OCI-LY3 (cell line): ENCODE data around the gene DOCK8.

Experiments used
- H2AFZ ChIP-seq: fragments of 200-600, 300-600 bp; shearing (Covaris generic); 2 replicates; pipeline ENCODE4 v1.6.0; 2014; ENCODE audit warnings: antibody characterized with exemption, low read depth, low read length
- H3K27ac ChIP-seq: fragments of 200-600, 300-600 bp; sonication (generic); 2 replicates; pipeline ENCODE4 v1.5.1; 2014; ENCODE audit warnings: mild to moderate bottlenecking, low read length, moderate library complexity, mixed read lengths
- H3K27me3 ChIP-seq: fragments of 200-600, 300-600 bp; sonication (generic); 2 replicates; pipeline ENCODE4 v1.6.1; 2014; ENCODE audit warnings: low read depth, low read length, mixed read lengths
- H3K36me3 ChIP-seq: fragments of 200-600, 300-600 bp; sonication (generic); replicated peaks from 2 replicates; pipeline ENCODE3; 2014; ENCODE audit warnings: low read depth, low read length, mixed read lengths
- H3K4me1 ChIP-seq: fragments of 300-600, 200-600 bp; sonication (generic); 2 replicates; pipeline ENCODE4 v1.6.1; 2014; ENCODE audit warnings: low read length, mixed read lengths
- H3K4me2 ChIP-seq: fragments of 200-600, 300-600 bp; sonication (generic); 2 replicates; pipeline ENCODE4 v1.6.1; 2014; ENCODE audit warnings: low read length, mixed read lengths
- H3K4me3 ChIP-seq: fragments of 300-600, 200-600 bp; sonication (generic); 2 replicates; pipeline ENCODE4 v1.5.1; 2014; ENCODE audit warnings: antibody characterized with exemption, mild to moderate bottlenecking, low read length, moderate library complexity
- H3K79me2 ChIP-seq: fragments of 300-600, 200-600 bp; shearing (Covaris generic); 2 replicates; pipeline ENCODE4 v1.6.1; 2014; ENCODE audit warnings: mild to moderate bottlenecking, low read length, mixed read lengths
- H3K9ac ChIP-seq: fragments of 300-600, 200-600 bp; shearing (Covaris generic); 2 replicates; pipeline ENCODE4 v1.6.0; 2014; ENCODE audit warnings: mild to moderate bottlenecking, low read length, moderate library complexity
- H3K9me3 ChIP-seq: fragments of 200-600, 300-600 bp; shearing (Covaris generic); 2 replicates; pipeline ENCODE4 v1.6.1; 2014; ENCODE audit warnings: low read length, mixed read lengths; ENCODE audit not compliant: insufficient read depth
- H4K20me1 ChIP-seq: fragments of 200-600, 300-600 bp; sonication (generic); 2 replicates; pipeline ENCODE4 v1.6.1; 2016; ENCODE audit warnings: low read length, mixed read lengths; ENCODE audit not compliant: insufficient read depth
- EZH2phosphoT487 ChIP-seq: fragments of 200-600 bp; shearing (Covaris generic); IDR thresholded peaks from 2 replicates; pipeline ENCODE4 v1.6.1; 2018; ENCODE audit warnings: antibody characterized with exemption, mixed run types, low read depth
- TF ChIP-seq, protein P1 (sequence below): fragments of 200-600, 300-600 bp; sonication (generic); IDR thresholded peaks from 2 replicates; pipeline ENCODE4 v1.5.1; 2014; ENCODE audit warnings: antibody characterized with exemption, low read length, low read depth

DOCK8 gene

GRCh38 chr9:444528-444927, 229.9 kb downstream of the DOCK8 start:
- no peak overlapping the region for H3K4me3 ChIP-seq
- H3K27ac ChIP-seq: no peak overlapping the region
- H3K9me3 ChIP-seq: no peaks in the 10 kb centered on the region
- no peaks in the 10 kb centered on the region for H4K20me1 ChIP-seq
- H3K27me3 ChIP-seq: no peaks in the 10 kb centered on the region
- TF ChIP-seq EZH2phosphoT487: no peak
- TF ChIP-seq, protein P1, sequence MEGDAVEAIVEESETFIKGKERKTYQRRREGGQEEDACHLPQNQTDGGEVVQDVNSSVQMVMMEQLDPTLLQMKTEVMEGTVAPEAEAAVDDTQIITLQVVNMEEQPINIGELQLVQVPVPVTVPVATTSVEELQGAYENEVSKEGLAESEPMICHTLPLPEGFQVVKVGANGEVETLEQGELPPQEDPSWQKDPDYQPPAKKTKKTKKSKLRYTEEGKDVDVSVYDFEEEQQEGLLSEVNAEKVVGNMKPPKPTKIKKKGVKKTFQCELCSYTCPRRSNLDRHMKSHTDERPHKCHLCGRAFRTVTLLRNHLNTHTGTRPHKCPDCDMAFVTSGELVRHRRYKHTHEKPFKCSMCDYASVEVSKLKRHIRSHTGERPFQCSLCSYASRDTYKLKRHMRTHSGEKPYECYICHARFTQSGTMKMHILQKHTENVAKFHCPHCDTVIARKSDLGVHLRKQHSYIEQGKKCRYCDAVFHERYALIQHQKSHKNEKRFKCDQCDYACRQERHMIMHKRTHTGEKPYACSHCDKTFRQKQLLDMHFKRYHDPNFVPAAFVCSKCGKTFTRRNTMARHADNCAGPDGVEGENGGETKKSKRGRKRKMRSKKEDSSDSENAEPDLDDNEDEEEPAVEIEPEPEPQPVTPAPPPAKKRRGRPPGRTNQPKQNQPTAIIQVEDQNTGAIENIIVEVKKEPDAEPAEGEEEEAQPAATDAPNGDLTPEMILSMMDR: no peak
- H3K4me1 ChIP-seq: no peaks in the 10 kb centered on the region
- no peak overlapping the region for H3K9ac ChIP-seq
- H3K4me2 ChIP-seq: no peak overlapping the region
- H3K36me3 ChIP-seq: peaks cover 51% of the 10 kb centered on the region
- H3K79me2 ChIP-seq: no peaks in the 10 kb centered on the region
- no peak overlapping the region for H2AFZ ChIP-seq

DNA sequence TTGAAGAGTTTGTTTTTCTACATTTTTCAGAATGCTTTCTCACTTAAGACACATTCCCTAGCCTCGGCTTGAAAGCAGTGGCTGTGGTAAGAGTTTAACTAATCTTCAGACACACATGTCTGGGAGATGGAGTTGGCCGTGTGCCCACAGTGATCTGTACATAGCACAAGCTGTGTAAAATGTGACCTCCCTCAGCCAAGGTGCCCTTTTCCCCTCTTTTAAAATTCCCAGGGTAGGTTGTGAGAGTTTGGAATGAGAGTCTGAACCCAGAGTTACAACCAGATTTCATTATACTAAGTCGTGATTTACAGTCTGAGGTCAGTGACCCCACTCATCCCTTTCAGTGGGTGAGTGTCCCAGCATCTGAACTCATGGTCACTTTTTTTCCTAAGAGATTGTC, 230.4 kb downstream of the DOCK8 start:
- H4K20me1 ChIP-seq: no peaks in the 10 kb centered on the region
- no peaks in the 10 kb centered on the region for H3K9me3 ChIP-seq
- peaks cover 55% of the 10 kb centered on the region for H3K36me3 ChIP-seq
- H3K27me3 ChIP-seq: no peaks in the 10 kb centered on the region
- no peak overlapping the region for H2AFZ ChIP-seq
- no peaks in the 10 kb centered on the region for H3K4me1 ChIP-seq
- H3K79me2 ChIP-seq: no peaks in the 10 kb centered on the region
- no peak overlapping the region for H3K27ac ChIP-seq
- no peak overlapping the region for H3K4me3 ChIP-seq
- no peak overlapping the region for H3K4me2 ChIP-seq
- no peak overlapping the region for H3K9ac ChIP-seq
- no peak for TF ChIP-seq EZH2phosphoT487
- TF ChIP-seq, protein P1: no peak

GRCh38 chr9:446074-446699, 231.5 kb downstream of the DOCK8 start:
- Histone ChIP-seq H3K9me3 (no peaks in the 10 kb centered on the region), H3K36me3 (peaks cover 62% of the 10 kb centered on the region), H2AFZ (no peak overlapping the region), H3K79me2 (no peaks in the 10 kb centered on the region), H3K27ac (no peak overlapping the region), H3K27me3 (no peaks in the 10 kb centered on the region), H3K4me2 (no peak overlapping the region), H3K9ac (no peak overlapping the region), H4K20me1 (no peaks in the 10 kb centered on the region), H3K4me3 (no peak overlapping the region), H3K4me1 (no peaks in the 10 kb centered on the region)
- TF ChIP-seq, protein P1: no peak
- TF ChIP-seq EZH2phosphoT487: no peak

DNA sequence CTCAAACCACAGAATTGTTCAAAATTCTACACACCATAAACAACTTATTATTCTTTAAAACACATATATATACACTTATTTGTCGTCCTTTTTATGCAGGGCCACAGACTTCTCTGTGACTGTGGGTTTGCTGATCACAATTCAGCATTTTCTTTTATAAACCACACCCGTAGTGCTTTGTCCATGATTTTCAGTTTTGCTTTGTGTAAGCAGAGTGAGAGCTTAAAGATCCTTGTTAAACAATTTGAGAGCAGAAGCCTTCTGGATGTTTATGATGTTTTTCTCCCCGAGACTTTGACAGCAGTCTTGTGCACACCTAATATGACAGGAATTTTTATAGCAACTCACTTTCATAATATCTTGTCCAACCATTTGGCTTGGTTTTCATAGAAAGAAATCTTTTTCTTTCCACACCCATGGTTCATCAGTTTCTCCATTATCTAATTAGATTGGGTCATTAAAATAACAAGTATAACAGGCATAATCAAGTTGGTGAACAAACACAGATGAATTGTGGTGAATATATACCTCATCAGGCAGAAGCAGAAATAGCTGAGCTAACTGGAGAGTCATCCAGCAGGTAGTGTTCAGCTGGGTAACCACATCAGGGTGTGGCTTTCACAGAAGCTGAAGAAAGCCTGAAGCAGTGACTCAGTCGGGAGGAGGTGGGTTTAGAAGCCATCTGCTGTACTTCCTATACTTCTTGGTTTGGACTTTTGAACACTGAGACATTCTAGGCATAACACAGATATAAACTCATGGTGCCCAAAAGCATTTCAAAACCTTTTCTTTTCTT, 232.8 kb downstream of the DOCK8 start:
- H3K4me3 ChIP-seq: no peak overlapping the region
- TF ChIP-seq, protein P1: no peak
- TF ChIP-seq EZH2phosphoT487: no peak
- no peaks in the 10 kb centered on the region for H3K9me3 ChIP-seq
- H3K4me2 ChIP-seq: no peak overlapping the region
- H3K4me1 ChIP-seq: no peaks in the 10 kb centered on the region
- no peak overlapping the region for H3K9ac ChIP-seq
- no peaks in the 10 kb centered on the region for H3K27me3 ChIP-seq
- H3K36me3 ChIP-seq: peaks cover 54% of the 10 kb centered on the region
- H2AFZ ChIP-seq: no peak overlapping the region
- no peaks in the 10 kb centered on the region for H4K20me1 ChIP-seq
- H3K27ac ChIP-seq: no peak overlapping the region
- H3K79me2 ChIP-seq: no peaks in the 10 kb centered on the region
